PC-9 (cell line): Measurements from ENCODE around the gene CNNM2. TPM values are rescaled to one million over a fixed set of nuclear protein-coding genes. Genes with fewer than 3 reads are reported as not detected.

Experiments used
- BruUV-seq: library from RNA; stranded (reverse); fragments of 400-500 nt; replicated peaks from 2 replicates; lab custom pipeline; 2021; lab: Mats Ljungman, UMichigan
- CTCF ChIA-PET: fragments of 300-600 bp; sonication (Branson Sonifier 250); formaldehyde crosslinking; loops from one replicate; lab custom pipeline; 2022; ENCODE audit warnings: antibody characterized with exemption; lab: Charles Lee
- POLR2A ChIA-PET: fragments of 300-600 bp; sonication (Branson Sonifier 250); formaldehyde crosslinking; loops from one replicate; lab custom pipeline; 2022; ENCODE audit warnings: antibody characterized with exemption; ENCODE audit not compliant: unreplicated experiment; lab: Charles Lee
- DNase-seq, 2 experiments: peaks; one replicate each; pipeline versions ENCODE4 v3.0.0 to v3.0.0-alpha.2; 2015 to 2022; ENCODE audit warnings: mixed read lengths in 1 of 2
- H2AFZ ChIP-seq: fragments of 200-600 bp; sonication (generic); 2 replicates; pipeline ENCODE4 v1.8.1; 2017; ENCODE audit warnings: antibody characterized with exemption
- H3F3A ChIP-seq: fragments of 200-600 bp; sonication (generic); 2 replicates; pipeline ENCODE4 v1.8.1; 2017; ENCODE audit warnings: antibody characterized with exemption, mild to moderate bottlenecking, low read depth; ENCODE audit not compliant: insufficient read depth
- H3K27ac ChIP-seq: fragments of 200-600 bp; sonication (generic); 2 replicates; pipeline ENCODE4 v1.6.1; 2016; ENCODE audit warnings: mixed run types
- H3K27me3 ChIP-seq: fragments of 200-600 bp; sonication (generic); 2 replicates; pipeline ENCODE4 v1.6.1; 2016; ENCODE audit warnings: low read depth, mixed run types; ENCODE audit not compliant: insufficient read depth
- H3K36me3 ChIP-seq: fragments of 200-600 bp; sonication (generic); 2 replicates; pipeline ENCODE4 v1.6.1; 2016; ENCODE audit warnings: low read depth, mixed run types
- H3K4me1 ChIP-seq: fragments of 200-600 bp; sonication (generic); replicated peaks from 2 replicates; pipeline ENCODE4 v1.6.1; 2016; ENCODE audit warnings: mixed run types; ENCODE audit not compliant: insufficient read depth
- H3K4me2 ChIP-seq: fragments of 200-600 bp; sonication (generic); 2 replicates; pipeline ENCODE4 v1.6.1; 2017; ENCODE audit warnings: mixed run types
- H3K4me3 ChIP-seq: fragments of 200-600 bp; sonication (generic); 2 replicates; pipeline ENCODE4 v1.6.1; 2016; ENCODE audit warnings: mixed run types
- H3K79me2 ChIP-seq: fragments of 200-600 bp; sonication (generic); 2 replicates; pipeline ENCODE4 v1.6.1; 2017; ENCODE audit warnings: low read depth, mixed run types
- H3K9me2 ChIP-seq: fragments of 200-600 bp; sonication (generic); 2 replicates; pipeline ENCODE4 v1.8.1; 2017; ENCODE audit warnings: mild to moderate bottlenecking; ENCODE audit not compliant: insufficient read depth
- H3K9me3 ChIP-seq: fragments of 200-600 bp; sonication (generic); 2 replicates; pipeline ENCODE4 v1.8.1; 2016; ENCODE audit warnings: low read depth; ENCODE audit not compliant: insufficient read depth
- H4K20me1 ChIP-seq: fragments of 200-600 bp; sonication (generic); 2 replicates; pipeline ENCODE4 v1.8.1; 2017; ENCODE audit not compliant: insufficient read depth
- CTCF ChIP-seq: fragments of 200-600 bp; sonication (generic); conservative IDR thresholded peaks from 2 replicates; pipeline ENCODE4 v1.6.1; 2017; ENCODE audit warnings: mixed run types, antibody characterized with exemption, mild to moderate bottlenecking, moderate library complexity
- EZH2 ChIP-seq: fragments of 200-600 bp; sonication (generic); IDR thresholded peaks from 2 replicates; pipeline ENCODE4 v1.8.0; 2017; ENCODE audit warnings: antibody characterized with exemption, low read depth
- intact Hi-C: fragments of 100-400 bp; cut with micrococcal nuclease; formaldehyde crosslinking; loops from one replicate; pipeline ENCODE4 v1.10.0; 2022; ENCODE audit not compliant: unreplicated experiment
- total RNA-seq: library from RNA; stranded (reverse); gene quantifications from 2 replicates; pipeline ENCODE4 v1.2.3, GENCODE V29; 2021

The CNNM2 gene
- total RNA-seq, 1 experiment from 2014 or later = 8.8 TPM

DNA sequence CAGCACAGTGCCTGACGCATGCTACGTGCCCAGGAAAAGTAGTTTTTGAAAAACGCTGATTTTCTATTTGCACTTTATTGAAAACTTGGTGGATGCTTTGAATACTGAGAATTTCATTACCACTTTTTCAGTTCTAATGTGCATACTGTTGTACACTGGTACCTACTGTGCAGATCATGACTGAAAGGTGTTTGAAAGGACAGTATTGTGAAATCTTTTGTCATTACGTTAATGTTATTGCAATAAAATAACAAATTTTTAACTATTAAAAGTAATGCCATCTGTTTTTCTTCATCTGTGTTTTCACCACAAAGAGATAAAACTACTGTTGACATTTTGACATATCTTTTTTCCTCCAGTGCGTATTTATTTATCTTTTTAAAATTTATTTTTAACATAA lies 42.1 kb downstream of the CNNM2 start:
- H3K9me2 ChIP-seq = no peaks in the 10 kb centered on the region
- no peaks in the 10 kb centered on the region for H3K36me3 ChIP-seq
- no peaks in the 10 kb centered on the region for H4K20me1 ChIP-seq
- BruUV-seq = no TSS peak
- no peak overlapping the region for H3K4me3 ChIP-seq
- no peaks in the 10 kb centered on the region for H3K27me3 ChIP-seq
- H3K4me2 ChIP-seq = no peak overlapping the region
- POLR2A ChIA-PET = no interaction called here
- no peaks in the 10 kb centered on the region for H3K9me3 ChIP-seq
- no peak for DNase-seq
- H2AFZ ChIP-seq = no peak overlapping the region
- no peak overlapping the region for H3K27ac ChIP-seq
- no peaks in the 10 kb centered on the region for H3F3A ChIP-seq
- no peak for TF ChIP-seq EZH2
- TF ChIP-seq CTCF = no peak
- no peaks in the 10 kb centered on the region for H3K4me1 ChIP-seq
- CTCF ChIA-PET = no interaction called here
- no peaks in the 10 kb centered on the region for H3K79me2 ChIP-seq
- intact Hi-C loops = no loop called here

GRCh38 chr10:102962267-102962666 lies 44.2 kb downstream of the CNNM2 start:
- Histone ChIP-seq H3K27ac (no peak overlapping the region), H2AFZ (no peak overlapping the region), H3K4me1 (no peaks in the 10 kb centered on the region), H3F3A (no peaks in the 10 kb centered on the region), H3K4me3 (no peak overlapping the region), H3K9me3 (no peaks in the 10 kb centered on the region), H3K79me2 (no peaks in the 10 kb centered on the region), H3K27me3 (no peaks in the 10 kb centered on the region), H3K9me2 (no peaks in the 10 kb centered on the region), H4K20me1 (no peaks in the 10 kb centered on the region), H3K4me2 (no peak overlapping the region), H3K36me3 (no peaks in the 10 kb centered on the region)
- ChIA-PET CTCF (no interaction called here), POLR2A (no interaction called here)
- DNase-seq = no peak
- no TSS peak for BruUV-seq
- TF ChIP-seq CTCF = no peak
- intact Hi-C loops = no loop called here

- no peak overlapping the region for H2AFZ ChIP-seq
- H3K4me1 ChIP-seq = no peaks in the 10 kb centered on the region
- no peak overlapping the region for H3K4me2 ChIP-seq
- no peak overlapping the region for H3K4me3 ChIP-seq
- no TSS peak for BruUV-seq
- no peaks in the 10 kb centered on the region for H3K36me3 ChIP-seq
- ChIA-PET CTCF (no interaction called here), POLR2A (no interaction called here)
- no peaks in the 10 kb centered on the region for H3K27me3 ChIP-seq
- no peak for DNase-seq
- TF ChIP-seq EZH2 = no peak
- no peak for TF ChIP-seq CTCF
- H3K9me2 ChIP-seq = no peaks in the 10 kb centered on the region
- intact Hi-C loops = no loop called here
- no peaks in the 10 kb centered on the region for H3F3A ChIP-seq
- no peaks in the 10 kb centered on the region for H3K9me3 ChIP-seq
- no peaks in the 10 kb centered on the region for H4K20me1 ChIP-seq
- H3K27ac ChIP-seq = no peak overlapping the region
- H3K79me2 ChIP-seq = no peaks in the 10 kb centered on the region
These were observed 45.1 kb downstream of the CNNM2 start for GRCh38 chr10:102962951-102963755.
